Activated CD8-positive, alpha-beta memory T cell treated with anti-CD3 and anti-CD28 coated beads for 1 hour (primary cell): ENCODE data around the gene CFAP61.

ENCODE experiments used
- DNase-seq, 2 donors: peaks; one replicate each; pipeline ENCODE4 v3.0.0-alpha.2; 2020; ENCODE audit warnings: low read depth in 1 of 2; ENCODE audit errors: extremely low read depth in 1 of 2

The CFAP61 gene

DNA sequence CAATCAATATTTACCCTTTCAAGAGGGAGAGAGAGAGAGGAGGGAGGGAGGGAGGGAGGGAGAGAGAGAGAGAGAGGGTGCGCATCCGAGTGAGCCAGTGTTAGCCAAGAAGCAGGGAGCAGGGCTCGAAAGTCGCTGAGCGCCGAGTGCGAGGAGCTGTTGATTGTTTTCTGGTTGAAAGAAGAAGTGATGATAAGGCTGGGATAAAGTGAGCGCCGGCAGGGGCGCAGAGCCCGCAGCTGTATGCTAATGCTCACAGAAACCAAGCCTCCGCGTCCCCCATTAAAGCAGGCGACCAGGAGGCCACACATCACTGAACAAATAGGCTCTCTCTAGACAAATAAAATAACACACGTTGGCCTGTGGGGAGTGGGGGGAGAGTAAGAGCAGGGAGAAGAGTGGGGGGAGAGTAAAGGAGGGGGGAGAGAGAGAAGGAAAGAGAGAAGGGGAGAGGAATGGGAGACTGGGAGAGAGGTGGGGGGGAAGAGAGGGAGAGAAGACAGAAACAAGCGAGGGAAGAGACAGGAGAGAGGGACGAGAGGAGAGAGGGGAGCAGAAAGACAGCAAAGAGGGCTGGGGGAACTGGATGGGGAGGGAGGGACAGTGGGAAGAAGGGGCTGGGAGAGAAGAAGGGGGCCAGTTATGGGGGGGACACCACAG, 310.6 kb downstream of the CFAP61 start:
- no peak for DNase-seq

DNA sequence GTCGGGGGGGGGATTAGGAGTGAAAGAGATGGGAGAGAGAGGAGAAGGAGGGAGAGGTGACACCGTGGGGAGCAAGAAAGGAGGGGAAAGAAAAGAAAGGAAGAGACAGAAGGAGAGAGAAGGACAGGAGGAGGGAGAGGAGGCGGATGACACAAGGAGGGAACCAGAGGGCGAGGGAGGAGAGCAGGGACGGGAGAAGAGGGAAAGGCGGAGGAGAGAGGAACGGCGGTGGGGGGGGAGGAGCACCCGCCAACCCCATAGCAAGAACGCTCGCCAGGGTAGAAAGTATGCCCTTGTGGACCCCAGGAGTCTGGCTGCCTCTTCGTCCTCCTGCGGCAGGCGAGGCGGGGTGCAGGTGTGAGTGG, 311.1 kb downstream of the CFAP61 start:
- DNase-seq = no peak

DNA sequence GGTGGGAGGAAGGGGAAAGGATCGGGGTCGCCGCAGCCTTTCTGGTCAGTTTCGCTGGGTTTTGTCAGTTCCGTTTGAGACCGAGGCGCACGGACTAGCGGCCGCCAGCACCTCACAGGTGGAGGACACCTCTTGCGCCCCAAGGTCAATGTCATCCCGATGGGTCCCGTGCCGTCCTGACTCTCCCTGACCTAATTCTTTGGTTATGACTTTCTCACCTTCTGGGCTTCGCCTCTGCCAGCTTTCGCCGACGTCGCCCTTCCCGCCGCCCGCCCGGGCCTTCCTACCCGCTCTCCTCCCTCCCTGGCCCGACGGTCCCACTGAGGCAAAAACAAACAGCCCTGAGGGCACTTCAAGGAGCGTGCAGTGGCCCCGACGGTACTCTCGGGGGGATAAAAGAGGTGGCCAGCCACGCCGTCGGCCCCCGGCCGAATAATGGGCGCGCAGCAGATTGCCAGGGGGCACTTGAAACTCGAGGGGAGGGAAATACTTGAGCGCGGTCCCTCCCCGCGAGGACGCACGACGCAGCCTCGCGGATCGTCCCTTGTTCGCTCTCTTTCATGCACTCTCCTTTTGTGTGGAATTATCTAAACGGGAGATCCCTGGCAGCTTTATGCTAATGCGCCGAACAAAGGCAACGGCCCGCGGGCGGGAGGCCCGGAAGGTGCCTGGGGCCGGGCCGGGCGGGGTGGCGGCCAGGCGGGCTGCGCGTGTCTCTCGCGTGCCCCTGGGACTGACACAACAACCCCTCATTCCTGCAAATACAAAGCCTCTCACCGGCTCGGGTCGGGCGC, 311.7 kb downstream of the CFAP61 start:
- no peak for DNase-seq

DNA sequence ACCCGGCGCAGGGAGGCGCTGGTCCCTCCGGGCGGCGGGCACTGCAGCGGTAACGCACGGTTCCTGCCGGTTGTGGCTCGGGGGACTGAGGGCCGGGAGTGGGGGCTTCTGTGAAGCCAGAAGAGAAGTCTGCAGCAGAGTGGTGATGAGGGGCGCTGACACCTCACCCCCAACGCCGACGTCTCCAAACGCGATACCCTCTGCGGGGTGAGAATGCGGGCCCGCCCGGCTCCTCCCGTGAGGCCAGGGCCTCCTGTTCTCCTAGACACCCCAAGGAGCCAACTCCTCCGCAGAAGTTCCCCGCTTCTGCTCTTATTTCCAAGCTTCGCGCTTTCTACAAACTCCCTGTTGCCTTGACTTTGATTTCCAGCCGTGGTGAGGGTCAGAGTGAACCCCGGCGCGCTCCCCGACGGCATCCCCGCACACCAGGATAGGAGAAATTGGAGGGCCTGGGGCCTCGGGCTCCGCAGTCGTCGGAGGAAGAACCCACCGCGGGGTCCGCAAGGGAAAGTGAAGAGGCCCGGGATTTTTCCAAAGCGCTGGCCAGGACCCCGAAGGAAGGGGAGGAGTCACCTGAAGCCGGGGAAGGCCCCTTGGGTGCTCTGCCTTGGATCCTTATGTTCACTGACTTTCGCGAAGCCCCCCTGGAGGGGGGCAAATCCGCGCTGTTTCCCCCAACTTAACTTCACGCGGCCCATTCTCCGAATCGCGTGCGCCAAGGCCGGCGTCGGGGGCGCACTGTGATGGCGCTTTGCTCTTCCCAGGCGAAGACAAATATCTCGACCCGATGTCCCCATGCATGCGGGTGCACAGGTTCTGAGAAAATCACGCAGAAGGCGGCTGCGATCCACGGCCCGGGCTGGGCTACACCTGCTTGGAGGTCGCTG, 312.5 kb downstream of the CFAP61 start:
- DNase-seq = no peak

DNA sequence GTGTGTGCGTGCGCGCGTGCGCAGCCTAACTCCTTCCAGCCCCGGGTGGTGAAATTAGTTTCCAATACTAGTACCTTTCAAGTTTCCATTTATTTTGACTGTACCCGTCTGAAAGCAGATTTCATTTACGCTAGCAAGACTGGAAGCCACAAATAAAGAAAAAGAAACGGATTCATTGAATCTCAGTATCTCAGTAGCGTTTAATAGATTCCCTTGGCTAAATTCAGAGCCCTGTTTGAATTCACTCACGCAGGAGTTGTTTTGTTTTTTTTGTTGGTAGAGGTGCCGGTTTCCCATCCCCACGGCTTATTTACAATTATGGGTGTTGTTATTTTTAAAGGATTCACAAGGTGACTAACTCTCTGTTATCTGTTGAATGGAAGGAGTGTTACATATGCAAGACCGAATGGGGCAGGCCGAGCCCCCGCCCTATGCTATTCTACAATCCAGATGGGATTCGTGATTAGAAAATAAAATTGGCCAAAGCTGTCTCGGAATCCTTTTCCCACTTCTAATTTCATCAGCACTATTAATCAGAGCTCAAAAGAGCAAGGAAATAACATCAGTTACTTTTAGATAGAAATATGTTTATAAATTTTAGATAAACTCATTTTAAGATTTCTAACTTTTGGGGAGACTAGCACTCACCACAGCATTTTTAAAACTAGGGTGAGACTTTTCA, 313.3 kb downstream of the CFAP61 start:
- DNase-seq = no peak

DNA sequence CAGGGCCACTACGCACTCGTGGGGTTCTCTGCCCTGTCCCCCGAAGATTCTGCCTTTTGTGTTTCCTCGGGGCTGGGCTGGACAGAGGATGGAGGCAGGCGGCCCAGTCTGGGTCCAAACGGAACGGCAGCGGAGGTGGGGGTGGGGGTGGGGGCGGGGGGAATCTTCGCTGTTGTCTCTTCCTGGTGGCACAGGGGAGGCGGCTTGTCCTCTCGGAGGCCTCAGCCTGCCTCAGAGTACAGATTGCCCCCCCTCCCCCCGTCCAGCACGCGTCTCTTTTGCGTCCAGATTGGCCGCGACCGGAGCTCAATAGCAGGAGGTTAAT, 314.2 kb downstream of the CFAP61 start:
- no peak for DNase-seq

DNA sequence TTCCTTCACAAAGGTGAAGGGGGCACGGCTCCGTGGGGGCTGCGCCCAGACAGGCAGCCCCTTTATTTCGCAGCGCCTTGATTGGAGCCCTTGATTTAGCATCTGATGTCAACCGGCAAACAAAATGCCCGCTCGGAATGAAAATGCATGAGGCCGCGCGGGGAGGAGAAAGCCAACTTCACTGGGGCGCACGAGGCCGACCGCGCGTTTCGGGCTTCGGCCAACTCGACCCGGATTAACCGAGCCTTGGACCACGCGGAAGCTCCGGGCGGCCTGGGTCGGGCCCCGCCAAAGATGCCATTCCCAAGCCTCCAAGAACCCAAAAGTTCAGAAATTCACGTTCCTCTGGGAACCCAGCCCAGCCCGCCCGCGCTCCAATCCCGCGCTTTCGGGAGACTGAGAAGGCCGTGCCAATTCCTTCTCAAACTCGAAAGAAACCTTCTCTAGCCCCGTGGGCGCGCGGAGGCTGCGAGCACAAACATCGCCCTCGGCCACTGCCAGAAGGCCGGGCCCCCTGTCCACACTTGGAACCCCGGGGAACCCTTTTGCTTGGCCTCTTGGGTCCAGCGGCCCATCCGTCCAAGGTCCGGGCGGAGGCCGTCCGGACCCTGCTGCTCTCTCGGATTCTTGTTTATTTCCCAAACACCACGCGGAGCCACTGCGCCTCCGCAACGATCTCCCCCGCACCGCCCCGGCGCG, 314.7 kb downstream of the CFAP61 start:
- no peak for DNase-seq

DNA sequence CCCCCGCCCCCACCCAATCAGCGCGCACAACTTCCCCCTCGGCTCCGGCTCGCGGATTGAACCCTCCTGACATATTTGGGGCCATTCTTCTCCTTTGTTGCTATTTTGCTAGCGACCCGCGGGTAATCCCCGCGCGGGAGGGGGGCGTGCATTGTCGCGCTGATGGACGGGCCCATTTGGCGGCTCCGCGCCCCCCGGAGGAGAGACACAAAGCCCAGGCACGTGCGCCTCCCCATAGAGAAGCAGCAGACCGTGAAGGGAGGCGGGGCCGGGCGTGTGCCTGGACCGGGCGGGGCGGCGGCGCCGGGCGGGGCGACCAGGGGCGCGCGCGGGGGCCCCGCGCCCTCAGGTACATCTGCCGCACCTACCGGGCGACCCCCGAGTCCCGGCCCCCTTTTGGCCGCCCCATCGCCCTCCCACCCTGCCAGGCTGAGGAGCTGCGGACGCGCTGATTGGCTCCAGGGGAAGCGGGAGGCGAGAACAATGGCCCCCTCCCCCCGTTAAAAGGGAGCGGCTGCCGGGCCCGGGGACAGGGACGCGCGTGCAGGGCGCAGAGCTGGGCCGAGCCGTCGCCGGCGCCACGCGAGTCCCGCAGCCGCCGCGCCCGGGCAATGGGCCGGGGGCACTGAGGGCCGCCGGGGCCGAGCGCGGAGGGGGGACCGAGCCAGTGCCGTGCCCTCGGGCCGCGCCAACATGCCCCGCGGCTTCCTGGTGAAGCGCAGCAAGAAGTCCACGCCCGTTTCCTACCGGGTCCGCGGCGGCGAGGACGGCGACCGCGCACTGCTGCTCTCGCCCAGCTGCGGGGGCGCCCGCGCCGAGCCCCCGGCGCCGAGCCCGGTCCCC, 315.5 kb downstream of the CFAP61 start, which contains the start of gene INSM1:
INSM1 (plus strand) TSS at position 530 of the 843 bp plus-strand sequence; CDS start at position 694, 164 bp downstream.
- no peak for DNase-seq

DNA sequence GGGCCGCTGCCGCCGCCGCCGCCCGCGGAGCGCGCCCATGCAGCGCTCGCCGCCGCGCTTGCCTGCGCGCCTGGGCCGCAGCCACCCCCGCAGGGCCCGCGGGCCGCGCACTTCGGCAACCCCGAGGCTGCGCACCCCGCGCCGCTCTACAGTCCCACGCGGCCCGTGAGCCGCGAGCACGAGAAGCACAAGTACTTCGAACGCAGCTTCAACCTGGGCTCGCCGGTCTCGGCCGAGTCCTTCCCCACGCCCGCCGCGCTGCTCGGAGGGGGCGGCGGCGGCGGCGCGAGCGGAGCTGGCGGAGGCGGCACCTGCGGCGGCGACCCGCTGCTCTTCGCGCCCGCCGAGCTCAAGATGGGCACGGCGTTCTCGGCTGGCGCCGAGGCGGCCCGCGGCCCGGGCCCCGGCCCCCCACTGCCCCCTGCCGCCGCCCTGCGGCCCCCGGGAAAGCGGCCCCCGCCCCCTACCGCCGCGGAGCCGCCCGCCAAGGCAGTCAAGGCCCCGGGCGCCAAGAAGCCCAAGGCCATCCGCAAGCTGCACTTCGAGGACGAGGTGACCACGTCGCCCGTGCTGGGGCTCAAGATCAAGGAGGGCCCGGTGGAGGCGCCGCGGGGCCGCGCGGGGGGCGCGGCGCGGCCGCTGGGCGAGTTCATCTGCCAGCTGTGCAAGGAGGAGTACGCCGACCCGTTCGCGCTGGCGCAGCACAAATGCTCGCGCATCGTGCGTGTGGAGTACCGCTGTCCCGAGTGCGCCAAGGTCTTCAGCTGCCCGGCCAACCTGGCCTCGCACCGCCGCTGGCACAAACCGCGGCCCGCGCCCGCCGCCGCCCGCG, 316.3 kb downstream of the CFAP61 start:
- no peak for DNase-seq

DNA sequence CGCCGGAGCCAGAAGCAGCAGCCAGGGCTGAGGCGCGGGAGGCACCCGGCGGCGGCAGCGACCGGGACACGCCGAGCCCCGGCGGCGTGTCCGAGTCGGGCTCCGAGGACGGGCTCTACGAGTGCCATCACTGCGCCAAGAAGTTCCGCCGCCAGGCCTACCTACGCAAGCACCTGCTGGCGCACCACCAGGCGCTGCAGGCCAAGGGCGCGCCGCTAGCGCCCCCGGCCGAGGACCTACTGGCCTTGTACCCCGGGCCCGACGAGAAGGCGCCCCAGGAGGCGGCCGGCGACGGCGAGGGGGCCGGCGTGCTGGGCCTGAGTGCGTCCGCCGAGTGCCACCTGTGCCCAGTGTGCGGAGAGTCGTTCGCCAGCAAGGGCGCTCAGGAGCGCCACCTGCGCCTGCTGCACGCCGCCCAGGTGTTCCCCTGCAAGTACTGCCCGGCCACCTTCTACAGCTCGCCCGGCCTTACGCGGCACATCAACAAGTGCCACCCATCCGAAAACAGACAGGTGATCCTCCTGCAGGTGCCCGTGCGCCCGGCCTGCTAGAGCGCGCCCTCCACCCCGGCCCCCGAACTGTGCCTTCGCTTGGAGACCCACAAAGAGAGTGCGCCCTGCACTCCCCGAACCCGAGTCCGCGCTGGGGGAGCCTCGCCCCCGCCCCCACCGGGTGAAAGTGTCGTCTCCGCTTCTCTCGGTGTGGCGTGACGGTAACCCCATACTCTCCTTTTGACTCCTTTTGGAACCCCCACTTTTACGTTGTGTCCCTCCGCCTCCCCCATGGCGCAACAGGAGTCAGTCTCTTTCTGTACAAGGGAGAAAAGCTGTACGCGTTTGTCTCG, 317.1 kb downstream of the CFAP61 start:
- DNase-seq = no peak

DNA sequence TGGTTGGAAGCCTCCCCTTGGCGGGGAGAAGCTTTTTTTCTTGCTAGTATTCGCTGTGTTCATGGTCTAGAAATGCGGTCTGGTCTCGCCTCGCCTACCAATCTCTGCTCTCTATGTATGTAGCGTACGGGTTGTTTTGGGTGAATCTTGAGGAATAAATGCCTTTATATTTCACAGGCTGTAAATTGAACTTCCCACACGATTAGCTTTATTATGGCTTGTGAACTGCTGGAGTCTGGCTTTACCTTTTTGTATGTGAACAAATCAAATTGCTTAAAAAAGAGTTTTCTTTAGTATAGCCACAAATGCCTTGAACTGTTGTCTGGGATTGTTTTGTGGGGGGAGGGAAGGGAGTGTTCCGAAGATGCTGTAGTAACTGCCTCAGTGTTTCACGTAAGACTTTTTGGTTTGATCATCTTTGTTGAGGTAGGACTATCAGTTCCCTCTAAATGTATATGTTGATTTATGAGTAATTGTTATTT, 317.8 kb downstream of the CFAP61 start:
- DNase-seq = no peak

DNA sequence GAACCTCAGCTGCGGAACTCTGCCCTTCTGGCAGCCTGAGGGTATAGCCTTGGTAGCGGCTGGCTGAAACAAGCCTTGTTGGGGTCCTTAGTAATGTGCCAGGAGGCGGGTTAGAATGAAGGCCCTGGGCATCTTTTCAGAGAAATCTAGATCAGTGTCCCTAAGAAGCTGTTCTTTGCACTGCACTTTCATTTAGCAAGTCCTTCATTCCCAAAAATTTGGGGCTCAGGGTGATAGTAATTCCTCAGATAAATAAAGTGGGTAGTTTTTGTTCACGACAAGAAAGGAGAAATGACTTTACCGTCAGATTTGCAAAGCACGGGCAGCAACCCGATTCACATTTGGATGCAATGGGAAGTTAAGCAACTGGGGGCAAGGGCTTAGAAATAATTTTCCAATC, 318.8 kb downstream of the CFAP61 start:
- DNase-seq = no peak

DNA sequence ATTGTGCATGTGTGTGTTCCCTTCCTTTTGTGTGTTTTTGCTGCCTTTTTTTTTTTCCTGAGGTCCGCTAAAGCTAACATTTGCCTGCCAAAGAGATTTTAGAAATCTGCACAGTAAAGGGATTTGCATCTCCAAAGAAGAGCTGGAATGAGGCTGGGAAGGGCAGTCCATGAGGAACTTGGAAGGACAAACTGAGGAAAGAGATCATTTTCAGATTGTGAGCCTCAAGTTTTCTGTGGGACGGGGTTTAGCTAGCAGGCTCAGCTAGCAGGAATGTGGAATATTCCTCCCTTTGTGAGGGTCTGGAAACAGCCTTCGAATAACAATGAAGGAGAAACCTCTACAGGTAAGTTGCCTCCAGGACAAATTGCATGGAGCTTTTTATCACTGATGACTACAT, 319.3 kb downstream of the CFAP61 start:
- no peak for DNase-seq

DNA sequence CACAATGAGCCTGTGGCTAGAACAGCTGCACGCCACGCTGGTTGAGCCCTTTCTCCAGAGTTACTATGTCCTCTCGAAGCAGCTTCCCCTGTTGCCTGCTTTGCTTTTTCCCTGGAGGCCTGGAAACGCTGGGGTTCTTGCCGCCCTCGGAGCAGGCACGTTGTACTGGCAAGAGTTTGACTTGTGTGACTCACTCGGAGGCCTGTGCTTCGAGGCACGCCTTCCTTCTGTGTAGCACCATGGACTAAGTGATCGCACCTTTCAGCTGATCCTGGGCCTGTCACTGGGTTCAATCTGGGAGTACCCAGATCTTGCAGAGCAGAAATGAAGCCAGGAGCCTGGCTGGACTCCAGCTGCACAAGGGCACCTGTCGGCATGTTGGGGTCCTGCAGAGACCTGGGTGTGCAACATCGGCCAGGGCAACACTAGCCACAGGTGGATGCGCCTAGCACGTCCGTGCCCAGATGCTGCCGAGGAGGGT, 320.8 kb downstream of the CFAP61 start:
- DNase-seq = no peak

DNA sequence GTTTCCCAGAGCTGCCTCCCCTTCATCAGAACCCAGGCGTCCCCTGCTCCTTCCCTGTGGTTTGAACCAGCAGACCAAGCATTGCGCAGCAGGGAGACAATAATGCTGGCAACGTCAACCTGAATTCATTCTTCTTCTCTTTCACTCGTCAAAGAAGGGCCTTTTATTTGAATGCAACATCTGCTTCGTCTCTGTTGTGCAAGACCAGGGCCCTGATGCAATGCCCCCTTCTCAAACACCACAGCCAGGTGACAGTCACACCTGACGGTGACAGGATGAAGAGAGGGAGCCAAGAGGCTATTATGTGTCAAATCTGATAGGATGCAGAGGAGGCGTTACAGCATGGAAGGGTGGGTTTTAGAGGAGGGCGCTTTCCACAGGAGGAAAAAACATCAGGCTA, 323.5 kb downstream of the CFAP61 start:
- DNase-seq = no peak

DNA sequence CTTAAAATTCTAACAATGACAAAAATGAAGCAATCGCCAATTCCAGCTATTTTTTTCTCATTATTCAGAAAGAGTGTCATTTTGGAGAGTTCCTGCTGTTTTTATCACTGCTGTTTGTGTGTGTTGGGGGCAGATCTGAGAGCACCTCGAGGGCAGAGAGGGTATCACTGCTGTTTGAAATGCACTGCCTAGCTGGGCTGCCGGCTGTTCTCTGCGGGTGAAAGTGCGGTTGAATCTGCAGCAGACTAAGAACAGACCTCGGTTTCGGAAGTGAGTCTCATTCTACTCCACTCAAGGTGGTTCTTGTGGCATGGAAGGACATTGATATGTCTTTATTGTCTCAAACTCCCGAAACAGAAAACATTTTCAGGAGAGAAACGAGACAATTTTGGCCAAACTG, 333.9 kb downstream of the CFAP61 start:
- no peak for DNase-seq

DNA sequence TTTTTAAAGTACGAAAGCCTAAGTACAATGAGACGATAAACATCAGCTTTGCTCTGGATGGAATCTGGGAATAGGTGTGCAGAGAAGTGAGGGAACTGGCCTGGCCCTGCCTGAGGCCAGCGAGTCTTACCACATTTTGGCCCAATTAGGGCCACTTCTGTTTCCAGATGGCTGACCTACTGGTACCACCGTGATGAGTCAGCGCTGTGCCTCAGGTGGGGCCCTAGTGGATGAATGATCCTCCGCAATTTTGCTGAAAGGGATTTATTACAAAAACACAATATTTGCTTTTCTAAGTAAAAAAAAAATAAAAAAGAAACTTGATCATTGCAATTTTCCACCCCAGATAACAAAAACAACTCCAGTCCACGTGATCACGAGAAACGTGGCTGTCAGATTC, 338.1 kb downstream of the CFAP61 start:
- DNase-seq = no peak

DNA sequence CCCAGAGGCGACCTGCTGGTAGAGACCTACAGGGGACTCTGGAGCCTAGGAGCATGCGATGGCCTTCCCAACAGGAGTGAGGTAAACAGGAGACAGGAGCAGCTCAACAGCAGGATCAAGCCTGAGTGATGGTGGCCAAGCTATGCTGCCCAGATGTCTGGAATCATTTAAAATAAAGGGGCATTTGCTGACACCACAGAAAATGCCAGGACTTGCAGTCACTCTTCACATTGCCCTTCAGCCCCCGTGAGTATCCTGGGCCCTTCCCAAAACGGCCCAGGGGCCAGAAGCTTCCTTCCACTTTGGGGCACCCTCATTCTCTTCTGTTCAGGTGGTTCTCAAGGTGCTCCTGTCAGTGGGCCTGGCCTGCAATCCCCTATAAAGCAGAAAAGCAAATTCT, 338.8 kb downstream of the CFAP61 start:
- no peak for DNase-seq
